ENCODE measurements around the gene TMEM232.
"Not testable (repeated sequence)": the region's sequence is repeated elsewhere in the genome, so short reads cannot be mapped to it uniquely, and the experiment has no call there.

Gene TMEM232

DNA sequence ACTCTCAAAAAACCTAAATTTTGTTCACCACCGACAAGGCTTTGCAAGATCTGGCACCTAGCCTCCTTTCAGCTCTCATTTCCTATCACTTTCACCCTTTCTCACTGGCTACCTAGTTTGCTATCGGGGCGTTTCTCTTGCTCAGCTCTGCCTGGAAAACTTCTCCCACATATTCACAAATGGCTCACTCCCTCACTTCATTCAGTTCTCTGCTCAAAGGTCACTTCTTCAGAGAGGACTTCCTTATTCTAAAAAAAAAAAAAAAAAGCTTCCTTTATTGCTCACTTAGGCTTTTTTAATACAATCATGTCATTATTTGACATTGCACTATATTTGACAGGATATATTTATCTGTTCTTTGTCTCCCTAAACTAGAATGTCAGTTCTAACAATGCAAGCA lies 10.3 kb upstream of the TMEM232 start:
- peak overlapping the region in 1 of 2 donors; percentile 8 for H3K27ac Mint-ChIP-seq
- ATAC-seq (replicated peaks) (no peak), DNase-seq (no peak)
- peaks cover 23 to 38% of the 10 kb centered on the region in 2 donors for H3K27me3 Mint-ChIP-seq
- H3K9me3 Mint-ChIP-seq, result no peaks in the 10 kb centered on the region
- peaks cover 24% of the 10 kb centered on the region for H3K36me3 Mint-ChIP-seq (ENCODE audit: insufficient read depth)
- peak overlapping the region in 1 of 2 donors; percentile 16 for H3K4me3 Mint-ChIP-seq
- peaks cover 18 to 28% of the 10 kb centered on the region in 2 donors for H3K4me1 Mint-ChIP-seq (ENCODE audit: low read depth in 2 of 2)

DNA sequence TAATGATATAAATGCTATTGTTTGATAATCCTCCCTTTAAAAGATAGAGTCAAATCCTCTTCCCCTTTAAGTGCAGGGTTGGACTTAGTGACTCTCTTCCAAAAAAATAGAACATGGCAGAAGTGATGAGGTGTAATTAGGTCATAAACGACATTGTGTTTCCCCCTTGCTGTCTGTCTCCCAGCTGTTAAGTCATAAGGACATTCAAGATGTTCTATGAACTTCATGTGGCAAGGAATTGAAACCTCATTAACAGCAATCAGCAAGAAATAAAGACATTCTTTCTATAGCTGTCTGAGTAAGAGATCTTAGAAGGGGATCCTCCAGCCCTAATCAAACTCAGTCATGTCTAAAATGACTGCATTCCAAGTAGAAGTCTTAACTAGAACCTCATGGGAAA lies 9.1 kb upstream of the TMEM232 start:
- H3K4me1 Mint-ChIP-seq (ENCODE audit: low read depth in 2 of 2), result peaks cover 17 to 20% of the 10 kb centered on the region in 2 donors
- DNase-seq, result no peak
- no peaks in the 10 kb centered on the region for H3K9me3 Mint-ChIP-seq
- peaks cover 20% of the 10 kb centered on the region for H3K36me3 Mint-ChIP-seq (ENCODE audit: insufficient read depth)
- H3K4me3 Mint-ChIP-seq, result no peak overlapping the region
- ATAC-seq (replicated peaks), result no peak
- H3K27ac Mint-ChIP-seq, result no peak overlapping the region
- peaks cover 30 to 50% of the 10 kb centered on the region in 2 donors for H3K27me3 Mint-ChIP-seq

DNA sequence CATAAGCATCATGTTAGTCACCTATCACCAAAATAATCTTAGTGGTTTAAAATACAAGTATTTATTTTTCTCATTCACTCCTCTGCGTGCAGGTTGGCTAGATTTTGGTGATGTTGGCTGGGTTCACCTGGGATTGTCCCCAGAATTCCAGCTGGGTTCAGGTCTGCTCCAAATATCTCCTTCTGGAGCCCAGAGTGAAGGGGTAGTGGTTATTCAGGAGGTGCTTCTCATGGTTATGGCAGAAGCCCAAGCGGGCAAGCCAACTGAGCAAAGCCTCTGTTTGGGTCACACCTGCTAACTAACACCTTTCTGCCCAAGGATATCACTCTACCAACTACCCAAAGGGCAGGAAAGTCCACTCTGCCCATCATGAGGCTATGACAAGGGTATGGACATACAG lies 7.6 kb upstream of the TMEM232 start:
- ATAC-seq (replicated peaks), result no peak

DNA sequence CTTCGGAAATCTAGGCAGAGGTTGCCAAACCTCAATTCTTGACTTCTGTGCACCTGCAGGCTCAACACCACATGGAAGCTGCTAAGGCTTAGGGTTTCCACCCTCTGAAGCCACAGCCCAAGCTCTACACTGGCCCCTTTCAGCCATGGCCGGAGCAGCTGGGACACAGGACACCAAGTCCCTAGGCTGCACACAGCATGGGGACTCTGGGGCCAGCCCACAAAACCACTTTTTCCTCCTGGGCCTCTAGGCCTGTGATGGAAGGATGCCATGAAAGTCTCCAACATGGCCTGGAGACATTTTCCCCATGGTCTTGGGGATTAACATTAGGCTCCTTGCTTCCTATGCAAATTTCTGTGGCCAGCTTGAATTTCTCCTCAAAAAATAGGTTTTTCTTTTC lies 5.0 kb upstream of the TMEM232 start:
- H3K9me3 Mint-ChIP-seq; ATAC-seq (replicated peaks); H3K4me3 Mint-ChIP-seq; DNase-seq; H3K36me3 Mint-ChIP-seq (ENCODE audit: insufficient read depth); H3K27ac Mint-ChIP-seq; H3K4me1 Mint-ChIP-seq (ENCODE audit: low read depth in 2 of 2): not testable (repeated sequence)
- H3K27me3 Mint-ChIP-seq, result peaks cover 27 to 56% of the 10 kb centered on the region in 2 donors

More for the DNA sequence above, 7.6 kb upstream of the TMEM232 start:
- Mint-ChIP-seq H3K4me1 (ENCODE audit: low read depth in 2 of 2) (peaks cover 6 to 13% of the 10 kb centered on the region in 2 donors), H3K36me3 (ENCODE audit: insufficient read depth) (peaks cover 7% of the 10 kb centered on the region), H3K27me3 (peaks cover 32 to 59% of the 10 kb centered on the region in 2 donors), H3K9me3 (no peaks in the 10 kb centered on the region), H3K27ac (no peak overlapping the region), H3K4me3 (no peak overlapping the region)
- no peak for DNase-seq

DNA sequence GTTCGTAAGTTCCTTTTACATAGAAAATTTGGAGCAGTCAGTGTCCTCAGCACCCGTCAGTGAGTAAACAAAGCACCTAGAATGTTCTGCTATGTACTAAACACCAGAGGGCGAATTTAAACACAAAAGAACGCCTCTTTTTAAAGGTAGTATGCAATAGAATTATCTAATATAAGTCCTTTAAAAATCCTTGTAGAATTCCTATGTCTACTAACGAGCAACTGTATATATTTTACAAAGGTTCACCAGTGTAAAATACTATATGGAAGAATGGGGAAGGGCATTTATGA lies 499 bp upstream of the TMEM232 start:
- Mint-ChIP-seq H3K27me3 (peaks cover 12 to 27% of the 10 kb centered on the region in 2 donors), H3K4me3 (peak overlapping the region; percentile 76 to 81), H3K9me3 (no peaks in the 10 kb centered on the region), H3K27ac (peak overlapping the region in 1 of 2 donors; percentile 41), H3K36me3 (ENCODE audit: insufficient read depth) (no peaks in the 10 kb centered on the region), H3K4me1 (ENCODE audit: low read depth in 2 of 2) (peaks cover 4 to 8% of the 10 kb centered on the region in 2 donors)
- ATAC-seq (replicated peaks), result peak; percentile 64
- DNase-seq, result no peak

DNA sequence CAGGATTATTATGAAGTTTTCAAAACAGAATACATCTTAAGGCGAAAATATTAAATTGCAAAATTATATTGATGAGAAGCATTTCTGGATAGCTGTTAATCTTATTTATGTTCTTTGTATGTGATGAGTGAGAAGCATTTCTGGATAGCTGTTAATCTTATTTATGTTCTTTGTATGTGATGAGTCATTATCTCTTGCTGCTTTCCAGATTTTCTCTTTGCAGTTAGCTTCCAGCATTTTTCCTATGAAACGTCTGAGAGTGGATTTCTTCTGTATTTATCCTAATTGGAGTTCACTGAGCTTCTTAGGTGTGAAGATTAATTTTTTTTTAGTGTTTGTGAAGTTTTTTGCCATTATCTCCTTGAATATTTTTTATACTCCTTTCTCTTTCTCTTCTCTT lies 8.2 kb downstream of the TMEM232 start:
- no peak for DNase-seq
- Mint-ChIP-seq H3K4me3 (no peak overlapping the region), H3K27me3 (peaks cover 12 to 18% of the 10 kb centered on the region in 2 donors), H3K36me3 (ENCODE audit: insufficient read depth) (no peaks in the 10 kb centered on the region), H3K27ac (no peak overlapping the region), H3K9me3 (no peaks in the 10 kb centered on the region), H3K4me1 (ENCODE audit: low read depth in 2 of 2) (no peaks in the 10 kb centered on the region)
- no peak for ATAC-seq (replicated peaks)

DNA sequence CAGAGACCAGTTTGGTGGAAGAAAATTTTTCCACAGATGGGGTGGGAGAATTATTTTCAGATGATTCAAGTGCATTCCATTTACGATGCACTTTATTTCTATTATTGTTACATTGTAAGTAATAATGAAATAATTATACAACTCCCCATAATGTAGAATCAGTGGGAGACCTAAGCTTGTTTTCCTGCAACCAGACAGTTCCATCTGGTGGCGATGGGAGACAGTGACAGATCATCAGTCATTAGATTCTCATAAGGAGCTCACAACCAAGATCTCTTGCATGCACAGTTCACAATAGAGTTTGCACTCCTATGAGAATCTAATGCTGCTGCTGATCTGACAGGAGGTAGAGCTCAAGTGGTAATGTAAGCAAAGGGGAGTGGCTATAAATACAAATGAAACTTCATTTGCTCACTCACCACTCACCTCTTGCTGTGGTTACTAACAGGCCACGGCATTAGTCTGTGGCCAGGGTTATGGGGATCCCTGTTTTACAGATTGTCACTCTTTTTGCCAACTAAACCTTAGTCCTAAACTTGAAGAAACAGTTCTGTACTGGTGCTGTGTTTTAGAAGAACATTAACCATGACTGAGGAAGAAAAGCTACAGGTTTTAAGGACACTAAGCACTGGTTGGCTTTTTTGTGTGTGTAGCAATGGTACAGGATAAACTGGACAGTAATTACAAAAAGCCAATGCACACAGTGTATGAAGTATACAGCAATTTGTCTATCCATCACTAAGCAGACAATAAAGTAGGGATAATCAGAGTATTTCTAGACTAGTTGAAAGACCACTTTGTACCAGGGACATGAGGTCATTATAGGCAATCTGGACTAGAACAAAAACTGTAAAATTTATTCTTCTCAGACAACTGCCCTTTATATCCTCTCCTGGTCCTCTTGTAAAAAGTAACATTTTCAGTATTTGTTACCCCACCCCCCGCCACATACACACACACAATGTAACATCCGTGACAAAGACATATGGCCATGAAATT lies 9.9 kb downstream of the TMEM232 start:
- no peaks in the 10 kb centered on the region for H3K4me1 Mint-ChIP-seq (ENCODE audit: low read depth in 2 of 2)
- ATAC-seq (replicated peaks) (no peak), DNase-seq (no peak)
- no peak overlapping the region for H3K27ac Mint-ChIP-seq
- H3K27me3 Mint-ChIP-seq, result peaks cover 15 to 19% of the 10 kb centered on the region in 2 donors
- H3K4me3 Mint-ChIP-seq, result no peak overlapping the region
- no peaks in the 10 kb centered on the region for H3K9me3 Mint-ChIP-seq
- no peaks in the 10 kb centered on the region for H3K36me3 Mint-ChIP-seq (ENCODE audit: insufficient read depth)

DNA sequence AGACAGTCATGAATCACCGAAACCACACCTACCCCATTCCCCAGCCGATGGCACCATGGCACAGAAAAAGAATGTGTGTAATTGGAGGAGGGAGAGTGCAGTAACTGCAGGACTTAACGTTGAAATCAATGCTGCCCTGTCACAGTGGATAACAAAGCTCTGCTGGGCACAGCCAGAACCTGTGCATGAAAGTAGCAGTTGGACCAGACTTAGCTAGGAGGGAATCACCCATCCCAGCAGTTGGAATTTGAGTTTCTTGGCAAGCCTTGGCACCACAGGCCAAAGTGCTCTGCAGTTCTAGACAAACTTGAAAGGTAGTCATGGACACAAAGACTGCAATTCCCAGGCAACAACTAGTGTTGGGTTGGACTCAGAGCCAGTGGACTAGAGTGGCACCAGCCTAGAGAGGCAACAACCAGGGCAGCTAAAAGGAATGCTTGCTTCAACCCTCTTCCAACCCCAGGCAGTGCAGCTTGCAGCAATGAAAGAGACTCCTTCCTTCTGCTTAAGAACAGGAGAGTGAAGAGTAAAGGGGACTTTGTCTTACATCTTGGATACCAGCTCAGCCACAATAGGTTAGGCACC lies 19.1 kb downstream of the TMEM232 start:
- H3K27me3 Mint-ChIP-seq, result peaks cover 57 to 67% of the 10 kb centered on the region in 2 donors
- ATAC-seq (replicated peaks), result no peak

DNA sequence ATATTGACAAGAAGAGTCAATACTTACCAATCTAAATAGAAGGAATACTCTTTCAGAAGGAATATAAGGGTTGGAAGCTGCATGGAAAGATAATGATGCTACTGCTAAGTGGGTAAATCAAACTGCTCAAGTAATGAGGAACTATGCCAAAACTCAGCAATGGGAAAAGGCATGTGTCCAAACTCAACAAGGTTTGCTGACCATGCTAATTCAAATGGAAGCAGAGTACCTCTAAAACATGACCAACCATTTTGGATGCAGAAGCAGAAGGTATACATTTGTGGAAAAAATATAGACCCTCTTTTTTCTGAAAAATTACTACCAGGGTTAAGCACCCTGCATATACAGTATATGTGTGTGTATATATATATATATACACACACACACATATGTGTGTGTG lies 21.1 kb downstream of the TMEM232 start:
- Mint-ChIP-seq H3K27ac (no peak overlapping the region), H3K4me1 (ENCODE audit: low read depth in 2 of 2) (no peaks in the 10 kb centered on the region), H3K27me3 (peaks cover 48 to 51% of the 10 kb centered on the region in 2 donors), H3K36me3 (ENCODE audit: insufficient read depth) (no peaks in the 10 kb centered on the region), H3K9me3 (no peaks in the 10 kb centered on the region), H3K4me3 (no peak overlapping the region)
- DNase-seq, result no peak
- no peak for ATAC-seq (replicated peaks)

More for the DNA sequence above, 19.1 kb downstream of the TMEM232 start:
- Mint-ChIP-seq H3K36me3 (ENCODE audit: insufficient read depth) (no peaks in the 10 kb centered on the region), H3K27ac (no peak overlapping the region), H3K4me1 (ENCODE audit: low read depth in 2 of 2) (no peaks in the 10 kb centered on the region), H3K9me3 (no peaks in the 10 kb centered on the region), H3K4me3 (no peak overlapping the region)
- DNase-seq, result no peak

DNA sequence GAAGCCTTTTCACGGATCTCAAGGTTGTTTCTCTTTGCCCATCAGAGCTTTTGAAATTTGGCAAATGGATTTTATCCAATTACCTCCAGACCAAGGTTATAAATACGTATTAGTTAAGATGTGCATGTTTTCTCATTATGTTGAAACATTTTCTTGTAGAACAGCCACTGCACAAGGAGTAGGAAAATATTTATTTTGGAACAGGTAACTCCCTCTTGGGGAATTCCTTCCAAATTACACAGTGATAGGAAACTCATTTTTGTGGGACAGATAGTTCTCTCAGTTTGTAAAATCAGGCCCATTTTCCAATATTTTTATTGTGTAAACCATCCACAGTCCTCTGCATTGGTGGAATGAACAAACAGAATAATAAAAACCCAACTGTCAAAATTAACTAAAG lies 23.0 kb downstream of the TMEM232 start:
- no peaks in the 10 kb centered on the region for H3K9me3 Mint-ChIP-seq
- no peak overlapping the region for H3K4me3 Mint-ChIP-seq
- no peaks in the 10 kb centered on the region for H3K4me1 Mint-ChIP-seq (ENCODE audit: low read depth in 2 of 2)
- no peak for ATAC-seq (replicated peaks)
- peaks cover 32 to 33% of the 10 kb centered on the region in 2 donors for H3K27me3 Mint-ChIP-seq
- H3K36me3 Mint-ChIP-seq (ENCODE audit: insufficient read depth), result no peaks in the 10 kb centered on the region
- no peak for DNase-seq
- no peak overlapping the region for H3K27ac Mint-ChIP-seq

DNA sequence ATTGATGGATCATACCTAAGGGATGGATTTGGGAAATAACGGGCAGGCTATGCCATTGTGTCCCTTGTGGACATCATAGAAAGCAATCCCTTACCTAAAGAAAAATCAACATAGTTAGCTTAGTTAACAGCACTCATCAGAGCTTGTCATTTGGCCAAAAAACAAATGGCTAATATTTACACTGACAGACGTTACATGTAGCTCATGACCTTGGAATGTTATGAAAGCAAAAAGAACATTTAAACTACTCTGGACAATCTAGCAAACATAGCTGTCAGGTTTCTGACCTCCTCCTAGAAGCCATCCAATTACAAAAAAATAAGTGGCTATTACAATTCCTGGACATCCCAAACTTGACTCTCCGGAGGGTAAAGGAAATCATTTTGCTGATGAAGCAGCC lies 23.8 kb downstream of the TMEM232 start:
- H3K36me3 Mint-ChIP-seq (ENCODE audit: insufficient read depth), result no peaks in the 10 kb centered on the region
- no peaks in the 10 kb centered on the region for H3K4me1 Mint-ChIP-seq (ENCODE audit: low read depth in 2 of 2)
- ATAC-seq (replicated peaks) (no peak), DNase-seq (no peak)
- peaks cover 24 to 25% of the 10 kb centered on the region in 2 donors for H3K27me3 Mint-ChIP-seq
- no peak overlapping the region for H3K27ac Mint-ChIP-seq
- H3K4me3 Mint-ChIP-seq, result no peak overlapping the region
- no peaks in the 10 kb centered on the region for H3K9me3 Mint-ChIP-seq

DNA sequence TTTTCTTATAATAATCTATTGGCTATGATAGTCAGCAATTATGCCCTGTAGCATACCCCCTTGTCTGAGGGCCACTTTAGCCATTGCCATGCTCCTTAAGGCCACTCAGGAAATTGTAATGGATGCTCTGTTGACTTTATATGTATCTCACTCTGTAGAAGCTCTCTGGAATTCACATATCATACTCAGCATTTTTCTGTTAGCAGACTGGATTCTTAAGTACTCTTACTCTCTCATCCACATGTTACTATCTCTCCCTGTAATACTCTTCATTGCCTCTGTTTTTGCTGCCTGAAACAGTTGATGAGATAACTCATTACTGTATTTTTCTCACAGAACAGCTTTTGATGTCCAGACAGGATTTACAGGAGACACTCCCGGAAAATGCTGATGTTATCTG lies 24.2 kb downstream of the TMEM232 start:
- no peak for DNase-seq
- no peaks in the 10 kb centered on the region for H3K4me1 Mint-ChIP-seq (ENCODE audit: low read depth in 2 of 2)
- no peaks in the 10 kb centered on the region for H3K36me3 Mint-ChIP-seq (ENCODE audit: insufficient read depth)
- H3K27ac Mint-ChIP-seq, result no peak overlapping the region
- no peaks in the 10 kb centered on the region for H3K9me3 Mint-ChIP-seq
- H3K27me3 Mint-ChIP-seq, result peaks cover 20 to 21% of the 10 kb centered on the region in 2 donors
- ATAC-seq (replicated peaks), result no peak
- no peak overlapping the region for H3K4me3 Mint-ChIP-seq

DNA sequence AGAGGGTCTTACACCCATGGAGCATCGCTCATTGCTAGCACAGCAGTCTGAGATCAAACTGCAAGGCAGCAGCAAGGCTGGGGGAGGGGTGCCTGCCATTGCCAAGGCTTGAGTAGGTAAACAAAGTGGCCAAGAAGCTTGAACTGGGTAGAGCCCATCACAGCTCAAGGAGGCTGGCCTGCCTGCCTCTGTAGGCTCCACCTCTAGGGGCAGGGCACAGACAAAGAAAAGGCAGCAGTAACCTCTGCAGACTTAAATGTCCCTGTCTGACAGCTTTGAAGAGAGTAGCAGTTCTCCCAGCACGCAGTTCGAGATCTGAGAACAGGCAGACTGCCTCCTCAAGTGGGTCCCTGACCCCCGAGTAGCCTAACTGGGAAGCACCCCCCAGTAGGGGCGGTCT lies 33.8 kb downstream of the TMEM232 start:
- peaks cover 19 to 23% of the 10 kb centered on the region in 2 donors for H3K27me3 Mint-ChIP-seq
- H3K4me3 Mint-ChIP-seq; DNase-seq; H3K9me3 Mint-ChIP-seq; H3K36me3 Mint-ChIP-seq (ENCODE audit: insufficient read depth); H3K27ac Mint-ChIP-seq; ATAC-seq (replicated peaks); H3K4me1 Mint-ChIP-seq (ENCODE audit: low read depth in 2 of 2): not testable (repeated sequence)

DNA sequence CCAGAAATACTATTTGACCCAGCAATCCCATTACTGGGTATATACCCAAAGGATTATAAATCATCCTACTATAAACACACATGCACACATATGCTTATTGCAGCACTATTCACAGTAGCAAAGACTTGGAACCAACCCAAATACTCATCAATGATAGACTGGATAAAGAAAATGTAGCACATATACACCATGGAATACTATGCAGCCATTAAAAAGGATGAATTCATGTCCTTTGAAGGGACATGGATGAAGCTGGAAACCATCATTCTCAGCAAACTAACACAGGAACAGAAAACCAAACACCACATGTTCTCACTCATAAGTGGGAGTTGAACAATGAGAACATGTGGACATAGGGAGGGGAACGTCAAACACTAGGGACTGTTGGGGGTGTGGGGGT lies 35.9 kb downstream of the TMEM232 start:
- not testable (repeated sequence) for H3K27ac Mint-ChIP-seq; ATAC-seq (replicated peaks)

More for the DNA sequence above, 35.9 kb downstream of the TMEM232 start:
- not testable (repeated sequence) for H3K9me3 Mint-ChIP-seq; H3K4me3 Mint-ChIP-seq; H3K4me1 Mint-ChIP-seq (ENCODE audit: low read depth in 2 of 2); DNase-seq; H3K36me3 Mint-ChIP-seq (ENCODE audit: insufficient read depth)
- H3K27me3 Mint-ChIP-seq, result peaks cover 19 to 23% of the 10 kb centered on the region in 2 donors
